Activated CD4-positive, alpha-beta T cell treated with anti-CD3 and anti-CD28 coated beads, Interleukin-2, amount 10 ng/mL, durations not matched to agents 7 days and 5 days (primary cell): ENCODE measurements around the gene CCDC88C. TPM values are rescaled to one million over a fixed set of nuclear protein-coding genes. Genes with fewer than 3 reads are reported as not detected.
A peak's percentile ranks its signal among the peaks of the same experiment; 100 is the strongest.

Source experiments
- CTCF ChIA-PET: fragments of 350-600 bp; sonication (Branson Sonifier 250); formaldehyde crosslinking; loops from one replicate; lab custom pipeline; 2021; ENCODE audit warnings: antibody characterized with exemption; lab: Charles Lee
- POLR2A ChIA-PET: fragments of 350-600 bp; sonication (Branson Sonifier 250); formaldehyde crosslinking; loops from one replicate; lab custom pipeline; 2021; ENCODE audit warnings: antibody characterized with exemption; lab: Charles Lee
- DNase-seq: peaks from one replicate; pipeline ENCODE4 v3.0.0-alpha.2; 2020
- H3K27ac Mint-ChIP-seq: one replicate; pipeline ENCODE4 v1.8.0; 2021; ENCODE audit warnings: mild to moderate bottlenecking, moderate library complexity, mixed read lengths
- H3K27me3 Mint-ChIP-seq: one replicate; pipeline ENCODE4 v1.8.0; 2021; ENCODE audit warnings: mixed read lengths
- H3K36me3 Mint-ChIP-seq: one replicate; pipeline ENCODE4 v1.8.0; 2021; ENCODE audit warnings: low read depth, mixed read lengths
- H3K4me1 Mint-ChIP-seq: one replicate; pipeline ENCODE4 v1.8.0; 2021; ENCODE audit warnings: mixed read lengths
- H3K4me3 Mint-ChIP-seq: one replicate; pipeline ENCODE4 v1.8.0; 2021; ENCODE audit warnings: mild to moderate bottlenecking, moderate library complexity, mixed read lengths
- H3K9me3 Mint-ChIP-seq: one replicate; pipeline ENCODE4 v1.8.0; 2021; ENCODE audit warnings: mixed read lengths
- total RNA-seq, 2 experiments: library from RNA; stranded (reverse); gene quantifications; one replicate each; pipeline ENCODE4 v1.2.3, GENCODE V29; 2021

The CCDC88C gene
- total RNA-seq, 2 experiments from 2014 or later: 187 to 193 TPM

- no peaks in the 10 kb centered on the region for H3K27me3 Mint-ChIP-seq
- peak overlapping the region; percentile 60 for H3K4me3 Mint-ChIP-seq
- peak overlapping the region; percentile 87 for H3K27ac Mint-ChIP-seq
- CTCF ChIA-PET: interaction anchor here (1.0 to 2.3 kb wide), 9 partner anchors 13 to 57 kb away, joined by 3 to 11 read pairs (median 5); no protein-coding TSS in a partner anchor
- no peaks in the 10 kb centered on the region for H3K9me3 Mint-ChIP-seq
- DNase-seq: no peak
- POLR2A ChIA-PET: no interaction called here
- peaks cover 53% of the 10 kb centered on the region for H3K36me3 Mint-ChIP-seq
- H3K4me1 Mint-ChIP-seq: peaks cover 100% of the 10 kb centered on the region
Observed at GRCh38 chr14:91374287-91374878, 43.2 kb downstream of the CCDC88C start.

GRCh38 chr14:91373591-91374254 is 43.9 kb downstream of the CCDC88C start:
- DNase-seq: peak; percentile 68
- ChIA-PET CTCF (interaction anchor here (1.7 to 2.5 kb wide), 6 partner anchors 14 to 56 kb away, joined by 5 to 12 read pairs (median 8); no protein-coding TSS in a partner anchor), POLR2A (no interaction called here)
- peaks cover 48% of the 10 kb centered on the region for H3K36me3 Mint-ChIP-seq
- no peaks in the 10 kb centered on the region for H3K9me3 Mint-ChIP-seq
- peaks cover 99% of the 10 kb centered on the region for H3K4me1 Mint-ChIP-seq
- H3K27me3 Mint-ChIP-seq: no peaks in the 10 kb centered on the region
- H3K4me3 Mint-ChIP-seq: peak overlapping the region; percentile 60
- H3K27ac Mint-ChIP-seq: peak overlapping the region; percentile 87

- ChIA-PET CTCF (interaction anchor here (1.1 to 2.5 kb wide), 6 partner anchors 13 to 42 kb away, joined by 3 to 12 read pairs (median 4); no protein-coding TSS in a partner anchor), POLR2A (interaction anchor here (0.5 kb wide), 1 partner anchor 46 kb away, joined by 3 read pairs; no protein-coding TSS in a partner anchor)
- H3K36me3 Mint-ChIP-seq: peaks cover 40% of the 10 kb centered on the region
- no peaks in the 10 kb centered on the region for H3K27me3 Mint-ChIP-seq
- H3K4me1 Mint-ChIP-seq: peaks cover 99% of the 10 kb centered on the region
- peak; percentile 56 for DNase-seq
- peak overlapping the region; percentile 60 for H3K4me3 Mint-ChIP-seq
- no peaks in the 10 kb centered on the region for H3K9me3 Mint-ChIP-seq
- H3K27ac Mint-ChIP-seq: peak overlapping the region; percentile 87
Observed at GRCh38 chr14:91372671-91373495, 44.7 kb downstream of the CCDC88C start.

- Mint-ChIP-seq H3K4me3 (peak overlapping the region; percentile 60), H3K27ac (peak overlapping the region; percentile 87), H3K36me3 (peaks cover 35% of the 10 kb centered on the region)
Observed at GRCh38 chr14:91371990-91372375, 45.6 kb downstream of the CCDC88C start.

GRCh38 chr14:91371011-91371989 is 46.3 kb downstream of the CCDC88C start:
- ChIA-PET POLR2A (no interaction called here), CTCF (interaction anchor here (0.6 to 2.5 kb wide), 3 partner anchors 11 to 25 kb away, joined by 3 to 12 read pairs (median 3); no protein-coding TSS in a partner anchor)
- no peak for DNase-seq
- Mint-ChIP-seq H3K27ac (peak overlapping the region; percentile 87), H3K4me3 (peak overlapping the region; percentile 18), H3K4me1 (peaks cover 98% of the 10 kb centered on the region), H3K9me3 (no peaks in the 10 kb centered on the region), H3K36me3 (peaks cover 34% of the 10 kb centered on the region), H3K27me3 (no peaks in the 10 kb centered on the region)

More at GRCh38 chr14:91371990-91372375, 45.6 kb downstream of the CCDC88C start:
- no peaks in the 10 kb centered on the region for H3K27me3 Mint-ChIP-seq
- peaks cover 99% of the 10 kb centered on the region for H3K4me1 Mint-ChIP-seq
- no peaks in the 10 kb centered on the region for H3K9me3 Mint-ChIP-seq
- ChIA-PET POLR2A (no interaction called here), CTCF (interaction anchor here (1.1 to 2.5 kb wide), 6 partner anchors 12 to 43 kb away, joined by 3 to 12 read pairs (median 4); no protein-coding TSS in a partner anchor)
- no peak for DNase-seq

- peak overlapping the region; percentile 87 for H3K27ac Mint-ChIP-seq
- CTCF ChIA-PET: interaction anchor here (0.7 to 2.0 kb wide), 4 partner anchors 9 to 46 kb away, joined by 3 to 6 read pairs (median 4); no protein-coding TSS in a partner anchor
- H3K36me3 Mint-ChIP-seq: peaks cover 25% of the 10 kb centered on the region
- DNase-seq: no peak
- no peaks in the 10 kb centered on the region for H3K9me3 Mint-ChIP-seq
- H3K4me1 Mint-ChIP-seq: peaks cover 96% of the 10 kb centered on the region
- H3K27me3 Mint-ChIP-seq: no peaks in the 10 kb centered on the region
- H3K4me3 Mint-ChIP-seq: peak overlapping the region; percentile 51
- POLR2A ChIA-PET: no interaction called here
Observed at GRCh38 chr14:91369628-91370445, 47.8 kb downstream of the CCDC88C start.

GRCh38 chr14:91368776-91369416 is 48.7 kb downstream of the CCDC88C start:
- Mint-ChIP-seq H3K9me3 (no peaks in the 10 kb centered on the region), H3K27me3 (no peaks in the 10 kb centered on the region), H3K4me3 (no peak overlapping the region), H3K36me3 (peaks cover 17% of the 10 kb centered on the region), H3K4me1 (peaks cover 95% of the 10 kb centered on the region), H3K27ac (no peak overlapping the region)
- ChIA-PET CTCF (interaction anchor here (1.0 to 2.5 kb wide), 3 partner anchors 9 to 11 kb away, joined by 4 to 11 read pairs (median 6); no protein-coding TSS in a partner anchor), POLR2A (no interaction called here)
- DNase-seq: no peak

GRCh38 chr14:91367173-91368171 is 50.1 kb downstream of the CCDC88C start:
- Mint-ChIP-seq H3K4me3 (peak overlapping the region; percentile 53), H3K27me3 (no peaks in the 10 kb centered on the region), H3K4me1 (peaks cover 82% of the 10 kb centered on the region), H3K27ac (peak overlapping the region; percentile 75), H3K36me3 (peaks cover 17% of the 10 kb centered on the region), H3K9me3 (no peaks in the 10 kb centered on the region)
- ChIA-PET CTCF (interaction anchor here (1.0 to 2.6 kb wide), 4 partner anchors 9 to 13 kb away, joined by 4 to 11 read pairs (median 8); no protein-coding TSS in a partner anchor), POLR2A (no interaction called here)
- DNase-seq: peak; percentile 69

- ChIA-PET POLR2A (no interaction called here), CTCF (interaction anchor here (2.5 to 2.6 kb wide), 2 partner anchors 11 to 13 kb away, joined by 10 to 11 read pairs; no protein-coding TSS in a partner anchor)
- H3K4me3 Mint-ChIP-seq: peak overlapping the region; percentile 53
- H3K27me3 Mint-ChIP-seq: no peaks in the 10 kb centered on the region
- peak overlapping the region; percentile 75 for H3K27ac Mint-ChIP-seq
- H3K4me1 Mint-ChIP-seq: peaks cover 79% of the 10 kb centered on the region
- no peak for DNase-seq
- H3K9me3 Mint-ChIP-seq: no peaks in the 10 kb centered on the region
- peaks cover 19% of the 10 kb centered on the region for H3K36me3 Mint-ChIP-seq
Observed at GRCh38 chr14:91366749-91367148, 50.9 kb downstream of the CCDC88C start.
